ENCODE data around the gene BTBD6. TPM values are rescaled to one million over a fixed set of nuclear protein-coding genes. Genes with fewer than 3 reads are reported as not detected.
A peak's percentile ranks its signal among the peaks of the same experiment; 100 is the strongest.

BTBD6 gene
- total RNA-seq, 1 experiment from 2014 or later: 54.7 TPM

DNA sequence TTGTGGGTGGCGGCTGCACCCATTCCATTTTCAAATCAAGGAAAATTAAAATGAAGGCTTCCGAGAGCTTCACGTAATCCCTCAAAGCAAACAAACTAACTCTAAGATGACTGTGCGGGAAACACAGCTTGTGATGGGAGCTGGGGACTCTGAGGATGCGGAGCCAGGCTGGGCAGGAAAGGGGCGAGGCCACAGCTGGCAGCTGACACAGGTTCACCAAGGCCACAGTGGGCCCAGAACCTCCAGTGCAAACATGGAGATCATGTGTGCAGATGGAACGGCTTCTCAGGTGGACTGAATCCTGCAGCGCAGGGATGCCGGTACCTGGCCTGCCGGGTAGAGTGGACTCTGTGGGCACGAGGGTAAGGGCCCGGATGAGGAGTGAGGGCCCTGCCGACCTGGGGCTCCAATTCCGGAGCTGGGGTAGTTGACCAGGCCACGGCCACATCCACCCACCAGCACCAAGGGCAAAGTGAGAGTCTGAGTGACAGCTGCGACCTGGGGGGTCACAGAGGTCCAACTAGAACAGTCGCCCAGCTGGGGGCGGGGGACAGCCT lies 19.2 kb upstream of the BTBD6 start:
- DNase-seq (ENCODE audit: low read depth): no peak

DNA sequence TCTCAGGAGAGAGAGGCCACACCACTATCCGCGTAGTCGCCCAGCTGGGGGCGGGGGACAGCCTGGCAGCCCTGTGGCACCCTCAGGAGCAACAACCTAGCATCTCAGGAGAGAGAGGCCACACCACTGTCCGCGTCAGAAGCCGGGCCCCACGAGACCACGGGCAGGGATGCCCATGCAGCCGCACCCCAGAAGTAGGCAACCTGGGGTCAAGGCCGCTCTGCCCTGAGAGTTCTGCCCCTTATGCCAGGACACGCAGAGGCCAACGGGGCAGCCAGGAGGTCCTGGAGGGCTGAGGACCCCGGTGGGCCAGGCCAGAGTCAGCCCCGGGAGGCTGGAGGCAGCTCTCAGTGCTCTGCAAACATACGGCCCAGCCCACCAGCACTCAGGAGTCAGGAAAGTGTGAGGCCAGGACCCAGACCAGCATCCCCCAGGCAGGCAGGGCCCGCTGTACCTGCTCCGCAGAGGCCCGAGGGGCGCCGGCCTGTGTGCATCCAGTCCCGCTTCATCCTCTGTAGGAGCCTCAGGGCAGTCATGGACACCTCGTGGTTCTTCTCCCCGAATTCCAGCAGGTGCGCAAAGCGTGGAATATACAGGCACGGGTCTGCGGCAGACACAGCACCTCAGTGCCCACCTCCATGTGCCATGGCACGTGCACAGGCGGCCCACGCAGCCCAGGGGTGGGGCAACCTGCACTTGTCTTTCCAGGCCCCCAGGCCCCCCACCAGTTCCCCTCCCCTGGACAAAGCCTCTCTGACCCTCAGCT lies 7.3 kb upstream of the BTBD6 start:
- DNase-seq (ENCODE audit: low read depth): no peak

DNA sequence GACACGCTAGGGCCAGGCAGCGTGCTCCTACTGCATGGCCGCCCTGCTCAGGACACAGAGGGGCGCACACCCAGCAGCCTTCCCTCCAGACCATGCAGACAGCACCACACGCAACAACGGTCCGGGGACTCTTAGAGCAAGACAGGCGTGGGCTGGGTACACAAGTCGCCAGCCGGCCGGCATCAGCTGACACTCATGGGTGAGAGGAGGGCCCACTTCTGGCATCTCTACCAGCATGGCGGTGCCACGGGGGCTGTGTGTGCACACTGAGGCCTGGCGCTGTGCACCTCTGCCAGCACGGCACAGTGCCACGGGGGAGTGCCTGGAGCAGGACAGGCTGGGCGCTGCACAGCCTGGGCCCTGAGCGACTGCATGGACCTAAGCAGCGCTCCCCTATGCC lies 6.7 kb upstream of the BTBD6 start:
- no peak for DNase-seq (ENCODE audit: low read depth)

DNA sequence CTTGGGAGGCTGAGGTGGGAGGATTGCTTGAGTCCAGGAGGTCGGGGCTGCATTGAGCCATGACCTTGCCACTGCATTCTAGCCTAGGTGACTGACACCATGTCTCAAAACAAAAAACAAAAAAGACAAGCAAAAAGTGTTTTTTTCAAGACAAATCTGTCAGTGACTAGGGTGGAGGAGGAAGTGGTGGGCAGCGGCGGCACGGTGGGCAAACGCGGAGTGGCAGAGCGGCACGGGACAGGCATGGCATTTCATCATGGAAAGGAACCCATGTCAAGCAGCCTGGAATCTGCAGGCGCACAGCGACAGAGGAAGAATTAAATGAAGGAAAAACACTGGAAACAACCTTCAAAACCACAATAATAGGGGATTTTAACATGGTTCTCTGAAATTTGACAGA lies 4.0 kb upstream of the BTBD6 start:
- DNase-seq (ENCODE audit: low read depth): no peak

DNA sequence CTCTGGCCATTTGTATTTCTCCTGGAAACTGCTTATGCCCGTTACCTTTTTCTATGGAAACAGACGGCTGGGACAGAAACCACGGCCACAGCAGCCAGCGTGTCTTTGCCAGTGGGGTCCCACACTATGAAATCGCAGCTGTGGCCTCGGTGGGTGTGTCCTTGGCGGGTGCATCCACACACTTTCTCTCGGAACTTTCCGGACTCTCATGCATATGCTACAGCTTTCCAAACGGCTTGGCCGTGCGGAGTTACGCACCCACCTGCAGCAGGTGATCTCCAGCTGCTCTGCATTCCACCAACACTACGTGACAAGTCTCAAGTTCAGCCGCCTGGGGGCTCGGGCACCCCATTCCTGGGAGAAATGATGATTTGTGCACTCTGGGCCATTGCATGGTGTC lies 1.3 kb upstream of the BTBD6 start:
- no peak for DNase-seq (ENCODE audit: low read depth)

DNA sequence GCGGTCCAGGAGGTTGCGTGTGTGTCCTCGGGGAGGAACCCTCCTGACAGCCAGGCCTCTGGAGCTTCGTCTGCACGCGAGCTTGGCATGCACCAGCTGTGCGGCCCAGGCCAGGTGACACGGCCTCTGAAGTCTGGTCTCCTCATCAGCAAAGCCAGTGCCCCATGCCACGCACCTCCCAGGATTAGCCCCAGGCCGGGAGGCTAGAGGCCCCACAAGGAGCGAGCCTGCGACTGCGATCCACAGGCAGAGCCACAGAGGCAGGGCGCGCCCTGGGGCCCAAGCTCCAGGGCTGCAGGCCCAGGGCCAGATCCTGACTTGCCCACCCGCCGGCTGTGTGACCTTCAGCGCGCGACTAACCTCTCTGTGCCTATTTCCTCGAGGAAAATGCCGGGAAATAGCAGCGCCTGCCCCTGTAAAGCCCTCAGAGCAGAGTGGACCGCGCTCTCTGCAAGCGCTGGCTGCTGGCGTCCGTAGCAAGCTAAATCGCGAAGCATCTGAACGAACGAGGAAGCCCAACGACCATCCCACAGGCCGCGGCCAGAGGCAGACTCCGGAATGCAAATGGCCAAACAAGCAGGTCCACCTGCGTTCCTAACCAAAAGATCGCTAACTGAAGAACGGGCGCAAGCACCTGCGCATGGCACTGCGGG lies 492 bp upstream of the BTBD6 start:
- DNase-seq (ENCODE audit: low read depth): no peak

DNA sequence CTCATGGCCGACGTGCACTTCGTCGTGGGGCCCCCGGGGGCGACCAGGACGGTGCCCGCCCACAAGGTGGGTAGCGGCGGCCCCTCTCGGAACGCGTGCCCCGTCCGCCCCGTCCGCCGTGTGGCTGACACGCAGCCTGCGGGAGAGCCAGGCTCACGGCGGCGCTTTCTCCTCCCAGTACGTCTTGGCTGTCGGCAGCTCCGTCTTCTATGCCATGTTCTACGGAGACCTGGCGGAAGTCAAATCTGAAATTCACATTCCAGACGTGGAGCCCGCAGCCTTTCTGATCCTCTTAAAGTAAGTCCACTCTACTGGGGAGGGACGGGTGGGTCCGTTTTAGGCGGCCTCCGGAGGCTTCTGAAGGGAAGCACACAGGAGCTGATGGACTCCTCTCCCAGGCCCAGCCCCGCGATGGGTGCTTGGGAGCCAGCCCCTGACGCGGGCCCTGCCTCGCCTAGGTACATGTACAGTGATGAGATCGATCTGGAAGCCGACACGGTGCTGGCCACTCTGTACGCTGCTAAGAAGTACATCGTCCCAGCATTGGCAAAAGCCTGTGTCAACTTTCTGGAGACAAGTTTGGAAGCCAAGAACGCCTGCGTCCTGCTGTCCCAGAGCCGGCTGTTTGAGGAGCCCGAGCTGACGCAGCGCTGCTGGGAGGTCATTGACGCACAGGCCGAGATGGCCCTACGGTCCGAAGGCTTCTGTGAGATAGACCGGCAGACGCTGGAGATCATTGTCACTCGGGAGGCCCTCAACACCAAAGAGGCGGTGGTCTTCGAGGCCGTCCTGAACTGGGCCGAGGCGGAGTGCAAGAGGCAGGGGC lies 1.1 kb downstream of the BTBD6 start:
- DNase-seq (ENCODE audit: low read depth): no peak

DNA sequence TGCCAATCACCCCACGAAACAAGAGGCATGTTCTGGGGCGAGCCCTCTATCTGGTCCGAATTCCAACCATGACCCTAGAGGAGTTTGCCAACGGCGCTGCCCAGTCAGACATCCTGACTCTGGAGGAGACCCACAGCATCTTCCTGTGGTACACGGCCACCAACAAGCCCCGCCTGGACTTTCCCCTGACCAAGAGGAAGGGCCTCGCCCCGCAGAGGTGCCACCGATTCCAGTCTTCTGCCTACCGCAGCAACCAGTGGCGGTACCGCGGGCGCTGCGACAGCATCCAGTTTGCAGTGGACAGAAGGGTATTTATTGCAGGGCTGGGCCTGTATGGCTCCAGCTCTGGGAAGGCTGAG lies 1.7 kb downstream of the BTBD6 start:
- no peak for DNase-seq (ENCODE audit: low read depth)

DNA sequence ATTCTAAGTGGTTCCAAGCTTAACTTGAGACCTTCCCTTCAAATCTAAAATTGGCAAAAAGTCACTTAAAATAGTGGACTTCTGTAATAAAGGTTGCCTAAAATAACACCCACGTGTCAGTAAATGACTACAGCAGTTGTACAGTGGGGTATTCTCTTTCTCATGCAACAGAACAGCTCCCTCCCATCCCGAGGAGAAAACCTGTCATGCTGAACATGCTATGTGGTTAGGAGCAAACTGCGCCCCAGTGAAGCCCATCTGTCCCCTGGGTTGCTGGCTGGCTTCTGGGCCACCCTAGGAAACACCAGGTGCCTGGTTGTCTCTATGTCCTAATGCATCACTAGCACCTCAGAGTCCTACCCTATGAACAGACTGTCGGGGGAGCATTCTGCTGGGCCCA lies 2.7 kb downstream of the BTBD6 start:
- no peak for DNase-seq (ENCODE audit: low read depth)

DNA sequence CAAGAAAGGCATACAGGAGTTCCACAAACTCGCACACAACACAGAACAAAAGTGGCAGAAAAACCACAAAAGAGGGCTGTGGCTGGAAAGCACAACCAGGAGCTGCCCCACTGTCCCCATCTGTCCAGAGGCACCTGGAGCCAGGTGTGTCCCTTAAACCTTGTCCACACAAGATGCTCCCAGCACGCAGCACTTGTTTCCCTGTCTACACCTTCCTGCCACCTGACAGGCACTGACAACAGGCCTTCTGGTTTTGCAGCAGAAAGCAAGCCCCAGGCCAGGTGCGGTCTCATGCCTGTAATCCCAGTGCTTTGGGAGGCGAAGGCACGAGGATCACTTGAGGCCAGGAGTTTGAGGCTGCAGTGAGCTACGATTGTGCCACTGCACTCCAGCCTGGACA lies 3.6 kb downstream of the BTBD6 start:
- no peak for DNase-seq (ENCODE audit: low read depth)

DNA sequence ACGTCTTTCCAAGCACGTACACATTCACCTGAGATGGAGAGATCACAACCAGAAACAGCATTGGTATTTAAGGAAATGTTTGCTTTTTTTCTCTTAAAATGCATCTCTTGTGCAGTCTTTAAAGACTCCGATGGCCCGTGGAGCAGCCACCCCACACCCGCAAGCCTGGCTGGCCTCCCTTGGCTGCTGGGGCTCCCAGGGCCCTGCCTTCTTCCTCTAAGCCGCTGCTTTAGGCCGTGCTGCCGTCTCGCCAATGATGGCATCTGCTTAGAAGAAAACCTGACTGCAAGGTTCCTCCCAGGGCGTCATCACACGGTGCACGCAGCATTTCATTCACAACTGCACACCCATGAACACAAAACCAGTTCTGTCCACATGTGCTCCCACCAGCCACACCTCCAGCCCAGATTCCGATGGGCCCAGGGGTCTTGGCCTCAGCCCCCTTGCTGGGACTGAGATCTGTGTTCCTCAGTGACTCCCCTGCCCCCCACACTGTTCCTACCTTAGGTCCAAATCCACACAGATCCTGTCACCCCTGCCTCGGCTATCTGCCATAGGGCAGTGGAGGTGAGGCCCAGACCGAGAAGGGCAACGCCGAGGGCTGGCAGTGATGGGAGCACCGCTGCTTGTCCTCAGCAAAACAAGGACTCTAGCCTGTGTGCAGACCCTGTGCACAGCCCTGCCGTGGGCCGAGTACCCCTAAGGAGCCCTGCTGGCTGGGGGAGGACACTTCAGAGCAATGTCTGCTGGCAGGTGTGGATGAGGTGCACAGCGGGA lies 4.4 kb downstream of the BTBD6 start:
- DNase-seq (ENCODE audit: low read depth): no peak

DNA sequence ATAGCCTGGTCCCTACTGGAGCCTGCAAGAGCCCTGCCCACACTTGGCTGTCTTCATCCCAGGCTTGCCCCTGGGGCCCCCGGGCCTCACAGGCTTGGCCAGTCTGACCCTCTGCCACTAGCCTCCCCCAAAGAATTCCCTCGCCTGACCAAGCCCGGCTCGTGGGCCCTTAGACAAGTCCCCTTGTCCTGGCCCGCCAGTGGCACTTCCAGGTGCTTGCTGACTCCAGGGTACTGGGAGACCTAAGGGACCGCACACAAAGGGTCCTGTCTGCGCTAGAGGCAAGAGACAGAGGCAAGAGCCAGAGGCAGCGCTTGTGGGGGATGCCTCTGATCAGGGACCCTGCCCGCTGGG lies 5.0 kb downstream of the BTBD6 start:
- no peak for DNase-seq (ENCODE audit: low read depth)

DNA sequence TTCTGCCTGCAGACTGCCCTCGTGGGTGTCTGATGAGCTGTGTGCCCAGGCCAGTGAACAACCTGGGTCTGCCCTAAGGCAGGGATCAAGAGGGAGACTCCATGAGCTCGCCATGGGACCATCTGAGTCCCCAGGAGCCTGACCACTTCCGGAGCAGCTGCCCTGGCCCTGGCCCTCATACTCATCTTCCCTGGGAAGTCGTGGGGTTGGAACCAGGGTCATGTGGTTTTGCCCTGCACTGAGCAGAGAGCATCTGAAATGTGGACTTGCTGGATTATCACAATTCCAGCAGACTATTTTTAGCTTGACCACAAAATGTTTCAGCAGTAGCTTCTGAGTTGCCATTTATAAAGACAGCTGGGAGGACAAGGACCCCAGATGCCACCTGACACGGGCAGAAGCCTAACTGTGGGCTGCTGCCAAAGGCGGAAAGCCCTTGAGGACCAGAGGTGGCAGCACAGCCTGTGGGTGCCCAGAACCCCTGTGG lies 6.7 kb downstream of the BTBD6 start:
- peak; percentile 97 for DNase-seq (ENCODE audit: low read depth)

DNA sequence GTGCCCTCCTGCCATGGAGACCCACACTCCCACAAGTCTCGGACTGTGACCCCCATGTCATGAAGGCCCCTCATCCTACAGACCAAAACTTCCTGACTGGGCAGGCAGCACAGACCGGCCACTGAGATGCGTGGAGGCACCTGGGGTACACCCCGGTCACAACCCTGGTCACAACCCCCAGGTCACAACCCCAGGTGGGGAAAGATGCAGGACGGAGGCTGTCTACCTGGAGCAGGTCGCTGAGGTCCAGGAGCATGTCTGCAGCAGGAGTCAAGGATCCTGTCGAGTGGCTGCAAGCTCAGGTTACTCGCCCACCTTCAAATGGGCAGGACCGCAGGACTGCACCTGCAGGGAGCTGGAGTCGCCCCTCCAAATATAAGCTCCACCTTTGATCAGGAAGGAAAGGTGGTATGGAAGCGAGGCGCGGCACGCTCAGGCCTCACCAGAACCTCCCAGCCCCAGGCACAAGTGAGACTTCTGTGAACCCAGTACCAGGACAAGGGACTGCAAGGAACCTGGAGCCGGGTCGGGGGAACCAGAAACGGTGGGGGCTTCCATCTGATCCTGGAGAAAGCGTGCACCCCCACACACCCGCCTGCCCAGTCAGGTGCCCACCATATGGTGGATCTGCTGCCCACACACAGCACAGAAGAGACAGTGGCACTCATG lies 8.1 kb downstream of the BTBD6 start:
- no peak for DNase-seq (ENCODE audit: low read depth)

DNA sequence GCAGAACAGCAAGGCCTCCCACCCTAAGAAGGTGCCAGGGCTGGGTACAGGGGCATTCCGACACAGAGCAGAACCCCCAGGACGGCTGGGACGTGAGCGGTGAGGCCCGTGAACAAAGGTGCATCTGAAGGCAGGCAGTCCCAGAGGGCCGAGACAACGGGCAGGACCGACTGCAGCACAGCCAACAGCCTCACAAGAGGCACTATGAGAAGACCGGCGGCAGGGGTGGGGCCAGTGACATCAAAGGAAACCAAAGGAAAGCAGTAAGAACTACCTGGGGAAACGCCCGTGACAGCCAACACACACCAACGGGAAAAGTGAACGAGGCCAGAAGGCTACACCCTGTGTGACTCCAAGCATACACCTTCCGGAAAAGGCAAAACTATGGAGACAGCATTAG lies 9.1 kb downstream of the BTBD6 start:
- no peak for DNase-seq (ENCODE audit: low read depth)

DNA sequence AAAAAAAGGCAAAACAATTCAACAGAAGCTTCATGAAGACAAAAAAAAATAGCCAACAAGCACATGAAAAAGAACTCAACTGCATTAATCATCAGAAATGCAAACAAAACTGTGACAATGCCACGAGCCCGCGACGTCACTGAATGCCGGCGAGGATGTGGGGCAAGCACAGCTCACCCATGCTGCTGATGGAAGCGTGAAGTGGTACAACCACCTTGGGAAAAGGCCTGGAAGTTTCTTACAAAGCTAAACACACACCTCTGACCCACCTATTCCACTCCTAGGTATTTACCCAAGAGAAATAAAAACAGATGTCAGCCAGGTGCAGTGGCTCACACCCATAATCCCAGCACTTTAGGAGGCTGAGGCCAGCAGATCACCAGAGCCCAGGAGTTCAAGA lies 10.5 kb downstream of the BTBD6 start:
- no peak for DNase-seq (ENCODE audit: low read depth)

DNA sequence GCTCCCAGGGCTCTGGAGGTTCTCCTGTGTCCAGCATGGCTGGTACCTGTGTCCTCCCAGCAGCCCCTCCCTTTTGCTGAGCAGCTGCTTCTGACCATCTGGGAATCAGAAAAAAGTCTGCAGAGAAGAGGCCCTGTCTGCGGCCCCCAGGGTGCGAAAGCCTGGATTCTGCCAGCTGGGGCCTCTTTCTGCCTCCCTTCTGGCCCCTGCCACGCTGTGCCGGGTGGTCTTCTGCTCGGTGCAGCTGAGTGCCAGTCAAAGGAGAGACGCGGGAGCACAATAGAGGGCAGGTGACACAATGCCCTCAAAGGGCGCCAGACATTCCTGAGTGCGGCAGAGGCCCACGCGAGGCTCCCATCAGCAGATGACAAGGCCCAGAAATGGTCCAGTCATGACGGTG lies 12.6 kb downstream of the BTBD6 start:
- no peak for DNase-seq (ENCODE audit: low read depth)

DNA sequence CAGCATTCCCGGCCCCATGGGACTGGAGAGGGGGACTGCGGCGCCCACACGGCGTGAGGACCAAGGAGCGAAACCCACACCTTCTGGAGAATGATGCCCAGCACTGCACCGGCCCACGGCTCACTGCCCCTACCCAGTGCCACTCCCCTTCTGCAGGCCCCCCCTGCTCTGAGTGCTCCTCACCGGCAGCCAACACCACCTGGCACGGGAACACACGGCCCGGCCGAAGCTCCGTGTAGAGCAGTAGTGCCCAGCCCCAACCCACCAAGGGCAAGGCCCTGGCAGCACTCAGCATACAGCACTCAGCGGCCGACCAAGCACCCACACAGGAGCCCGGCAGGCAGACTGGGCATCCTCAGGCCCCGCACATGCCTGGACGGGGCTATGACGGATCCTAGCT lies 13.4 kb downstream of the BTBD6 start:
- no peak for DNase-seq (ENCODE audit: low read depth)

DNA sequence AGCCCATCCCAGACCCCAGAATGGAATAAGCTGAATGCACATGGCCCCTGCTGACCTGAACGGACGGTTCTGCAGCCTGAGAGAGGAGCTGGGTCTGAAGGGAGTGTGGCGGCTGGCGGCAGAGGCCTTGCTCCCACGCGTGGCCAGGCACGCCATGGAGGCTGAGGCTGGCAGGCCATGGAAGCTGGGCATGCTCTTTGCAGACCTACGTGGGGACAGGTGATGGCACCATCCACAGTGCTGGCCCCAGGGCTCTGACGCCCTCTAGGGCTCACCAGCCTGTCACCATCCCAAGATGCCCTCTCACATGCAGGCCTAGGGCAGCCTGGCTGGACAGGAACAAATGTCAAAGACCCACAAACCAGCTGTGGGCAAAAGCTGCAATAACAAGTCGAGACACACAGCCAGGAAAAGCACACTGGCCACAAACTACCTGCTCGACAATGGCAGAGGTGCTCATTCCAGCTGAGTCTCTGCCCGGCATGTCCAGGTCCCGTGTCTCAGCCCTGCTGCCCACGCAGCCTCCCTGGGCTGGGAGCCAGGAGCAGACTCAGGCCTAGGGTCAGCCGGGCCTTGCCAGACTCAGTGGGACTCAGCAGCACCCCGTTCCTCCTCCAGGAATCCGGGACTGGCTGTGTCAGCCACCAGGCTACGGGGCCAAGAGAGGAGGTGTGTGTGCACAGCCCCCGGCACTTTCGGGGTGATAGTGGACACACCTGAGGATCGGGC lies 19.7 kb downstream of the BTBD6 start:
- no peak for DNase-seq (ENCODE audit: low read depth)

DNA sequence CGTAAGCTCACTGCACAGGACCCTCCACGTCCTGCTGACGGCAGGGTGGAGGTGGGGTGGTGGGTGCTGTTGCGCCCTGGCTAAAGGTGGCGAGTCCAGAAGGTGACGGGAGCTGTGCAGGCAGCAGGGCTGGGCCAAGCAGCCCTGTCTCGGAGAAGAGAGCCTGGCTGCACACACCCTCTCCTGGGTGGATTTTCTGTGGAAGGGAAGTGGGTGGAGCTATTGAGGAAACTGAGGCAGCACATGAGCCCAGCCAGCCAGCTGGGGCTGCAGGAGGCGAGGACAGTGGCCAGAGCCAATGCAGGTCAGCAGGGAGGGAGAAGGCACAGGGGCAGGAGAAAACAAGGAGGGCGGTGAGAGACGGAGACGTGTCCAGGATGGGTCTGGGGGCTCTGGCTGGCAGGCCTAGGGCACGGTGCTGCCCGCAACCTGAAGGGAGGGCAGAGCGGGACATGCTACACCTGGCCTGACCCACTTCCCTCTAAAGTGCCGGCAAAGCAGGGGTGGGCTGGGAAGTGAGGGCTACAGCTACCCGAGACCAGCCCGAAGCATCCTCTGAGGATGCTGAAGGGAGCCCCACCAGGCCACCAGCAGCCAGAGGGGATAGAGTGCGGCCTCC lies 20.5 kb downstream of the BTBD6 start:
- DNase-seq (ENCODE audit: low read depth): no peak

Measured in LHCN-M2 (cell line).